HepG2 (cell line): ENCODE measurements around the gene TLR5. TPM values are rescaled to one million over a fixed set of nuclear protein-coding genes. Genes with fewer than 3 reads are reported as not detected.

Experiments
- FOXA3 ChIP-seq: IDR thresholded peaks from 2 replicates; pipeline ENCODE4 v1.6.1; 2016; ENCODE audit warnings: missing genetic modification reagents, missing compliant biosample characterization
- FOXP1 ChIP-seq, 2 experiments: fragments of 450-650 bp in 1 of 2; IDR thresholded peaks; 2 replicates each; pipeline ENCODE4 v1.6.1; 2017 to 2018; ENCODE audit warnings: antibody characterized with exemption in 1 of 2
- HMGA1 ChIP-seq: sonication (generic); formaldehyde crosslinking; conservative IDR thresholded peaks from 2 replicates; pipeline ENCODE4 v1.4.0; 2020; ENCODE audit warnings: missing genetic modification reagents
- HNF4G ChIP-seq, 2 experiments: sonication (generic) in 1 of 2; formaldehyde crosslinking in 1 of 2; IDR thresholded peaks; 2 replicates each; pipeline versions ENCODE4 v1.4.0 to v1.6.1; 2011 to 2020; ENCODE audit warnings: borderline replicate concordance in 2 of 2, low read depth in 2 of 2, mild to moderate bottlenecking in 2 of 2, low read length in 1 of 2, missing genetic modification reagents in 1 of 2, moderate library complexity in 1 of 2
- KLF15 ChIP-seq: sonication (generic); formaldehyde crosslinking; IDR thresholded peaks from 2 replicates; pipeline ENCODE4 v1.8.1; 2023; ENCODE audit warnings: borderline replicate concordance, mild to moderate bottlenecking, inconsistent platforms, missing genetic modification reagents, mixed read lengths
- KLF6 ChIP-seq: IDR thresholded peaks from 2 replicates; pipeline ENCODE4 v1.8.0; 2016; ENCODE audit warnings: missing biosample characterization, missing genetic modification reagents
- MBD4 ChIP-seq: IDR thresholded peaks from 2 replicates; pipeline ENCODE4 v1.6.1; 2012; ENCODE audit warnings: low read length, inconsistent platforms, borderline replicate concordance
- NFE2L1 ChIP-seq: sonication (generic); formaldehyde crosslinking; IDR thresholded peaks from 2 replicates; pipeline ENCODE4 v1.4.0; 2020; ENCODE audit warnings: missing genetic modification reagents, mild to moderate bottlenecking, borderline replicate concordance
- NFIB ChIP-seq: sonication (generic); formaldehyde crosslinking; IDR thresholded peaks from 2 replicates; pipeline ENCODE4 v1.9.0; 2021; ENCODE audit warnings: missing genetic modification reagents, mild to moderate bottlenecking, borderline replicate concordance
- NKX3-1 ChIP-seq: sonication (generic); formaldehyde crosslinking; IDR thresholded peaks from 2 replicates; pipeline ENCODE4 v1.5.0; 2020; ENCODE audit warnings: missing genetic modification reagents
- NR2F2 ChIP-seq: IDR thresholded peaks from 2 replicates; pipeline ENCODE4 v1.6.1; 2012; ENCODE audit warnings: low read depth, inconsistent platforms, borderline replicate concordance
- RBAK ChIP-seq: sonication (generic); formaldehyde crosslinking; IDR thresholded peaks from 2 replicates; pipeline ENCODE4 v1.5.1; 2020; ENCODE audit warnings: mild to moderate bottlenecking, missing genetic modification reagents
- SMARCE1 ChIP-seq: fragments of 450-650 bp; IDR thresholded peaks from 2 replicates; pipeline ENCODE4 v1.6.1; 2017; ENCODE audit warnings: borderline replicate concordance
- SP140L ChIP-seq: sonication (generic); formaldehyde crosslinking; IDR thresholded peaks from 2 replicates; pipeline ENCODE4 v1.4.0; 2020; ENCODE audit warnings: missing genetic modification reagents, borderline replicate concordance
- TEAD3 ChIP-seq: optimal IDR thresholded peaks from 2 replicates; pipeline ENCODE3; 2016; ENCODE audit warnings: borderline replicate concordance
- THYN1 ChIP-seq: sonication (generic); formaldehyde crosslinking; IDR thresholded peaks from 2 replicates; pipeline ENCODE4 v1.8.1; 2023; ENCODE audit warnings: low read depth, mild to moderate bottlenecking, moderate library complexity, missing genetic modification reagents, borderline replicate concordance
- TMF1 ChIP-seq: sonication (generic); formaldehyde crosslinking; IDR thresholded peaks from 2 replicates; pipeline ENCODE4 v1.8.1; 2022; ENCODE audit warnings: low read depth, missing genetic modification reagents
- XBP1 ChIP-seq: sonication (generic); formaldehyde crosslinking; IDR thresholded peaks from 2 replicates; pipeline ENCODE4 v1.5.0; 2020; ENCODE audit warnings: missing genetic modification reagents
- YY1 ChIP-seq: IDR thresholded peaks from 2 replicates; pipeline ENCODE4 v1.6.1; 2011; ENCODE audit warnings: low read length, low read depth, moderate library complexity, mild to moderate bottlenecking; ENCODE audit not compliant: insufficient read depth, insufficient replicate concordance
- ZNF180 ChIP-seq: sonication (generic); formaldehyde crosslinking; IDR thresholded peaks from 2 replicates; pipeline ENCODE4 v1.4.0; 2020; ENCODE audit warnings: low read depth, missing genetic modification reagents, borderline replicate concordance
- ZNF335 ChIP-seq: sonication (generic); formaldehyde crosslinking; IDR thresholded peaks from 2 replicates; pipeline ENCODE4 v1.4.0; 2020; ENCODE audit warnings: missing genetic modification reagents
- ZNF337 ChIP-seq: sonication (generic); formaldehyde crosslinking; IDR thresholded peaks from 2 replicates; pipeline ENCODE4 v1.5.1; 2020; ENCODE audit warnings: missing genetic modification reagents, low read depth, mild to moderate bottlenecking, borderline replicate concordance
- polyA plus RNA-seq, 8 experiments: library from polyadenylated mRNA; depleted of rRNA in 3 of 8; stranded (reverse) in 7 of 8; unstranded in 1 of 8; fragments of >200 nt; fragmentation: Illumina TruSeq in 4 of 8; extraction: Trizol in 4 of 8; gene quantifications; 2 replicates each; pipeline versions ENCODE4 v1.2.1 to v1.2.3, GENCODE V29; 2011 to 2016; ENCODE audit warnings: low read depth in 4 of 8, missing spikeins in 1 of 8, mixed read lengths in 1 of 8; ENCODE audit not compliant: insufficient read depth in 1 of 8
- total RNA-seq, 5 experiments: library from RNA; depleted of rRNA; stranded (reverse); fragments of >200 nt; fragmentation: Illumina TruSeq; extraction: Trizol; gene quantifications; 2 replicates each; pipeline ENCODE4 v1.2.3, GENCODE V29; 2016; ENCODE audit warnings: low read depth in 1 of 5
- TF ChIP-seq, protein P1 (sequence below): fragments of 450-650 bp; IDR thresholded peaks from 2 replicates; pipeline ENCODE4 v1.6.1; 2016
- TF ChIP-seq, protein P2 (sequence below): sonication (generic); formaldehyde crosslinking; IDR thresholded peaks from 2 replicates; pipeline ENCODE4 v1.4.0; 2020; ENCODE audit warnings: missing genetic modification reagents; ENCODE audit errors: not compliant biosample characterization
- TF ChIP-seq, protein P3 (sequence below): IDR thresholded peaks from 2 replicates; pipeline ENCODE4 v1.6.1; 2016; ENCODE audit warnings: control low read depth
- TF ChIP-seq, protein P4 (sequence below): sonication (generic); formaldehyde crosslinking; IDR thresholded peaks from 2 replicates; pipeline ENCODE4 v1.9.0; 2021; ENCODE audit warnings: missing genetic modification reagents, mild to moderate bottlenecking, borderline replicate concordance

TLR5 gene
- total and polyA plus RNA-seq, 2 of the 13 experiments (the other 11 are each of a cell fraction or from before 2014, with no cell fraction given): not detected

DNA sequence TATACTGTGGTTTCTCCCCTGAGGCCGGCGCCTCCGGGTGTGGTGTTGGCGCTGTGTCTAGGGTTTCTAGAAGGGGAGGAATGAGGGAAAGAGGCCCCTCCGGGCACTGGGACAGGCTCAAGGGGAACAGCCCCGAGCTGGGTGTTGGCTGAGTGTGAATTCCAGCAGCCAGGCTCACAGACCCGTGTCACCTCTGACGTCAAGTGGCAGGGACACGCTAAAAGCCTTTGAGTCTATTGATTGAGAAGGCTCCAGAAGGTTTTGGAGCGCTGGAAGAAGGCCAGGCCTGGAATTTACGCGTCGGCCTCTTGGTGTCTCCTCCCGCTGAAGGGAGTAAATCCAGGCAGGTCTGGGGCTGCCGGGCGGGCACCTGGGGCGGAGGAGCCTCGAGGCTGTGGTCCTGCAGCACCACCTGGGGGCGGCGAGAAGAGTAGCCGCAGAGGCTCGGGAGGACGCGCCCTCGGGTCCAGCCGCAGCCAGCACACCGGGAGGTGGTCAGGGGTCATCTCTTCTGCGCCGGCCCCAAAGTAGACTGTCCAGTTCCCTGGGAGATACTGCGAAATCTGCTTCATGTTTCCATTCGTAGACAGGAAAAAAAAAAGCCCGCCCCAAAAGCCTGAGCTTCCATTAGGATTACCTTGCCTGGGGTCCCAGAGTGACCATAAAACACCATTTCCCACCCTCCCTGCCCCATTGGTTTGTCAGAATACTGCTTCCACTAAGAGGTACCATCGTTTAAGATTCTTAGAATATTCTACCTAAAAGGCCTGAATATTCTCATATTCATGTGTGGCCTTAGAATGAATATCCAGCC lies 61.7 kb downstream of the TLR5 start (continued):
- TF ChIP-seq HNF4G (IDR thresholded peaks at IDR 0.05; ENCODE audit: borderline replicate concordance, low read depth, low read length): peak; percentile 25; the same call in 1 of the 2 replicates
- no peak for TF ChIP-seq HNF4G (CRISPR knock-in tag; IDR thresholded peaks at IDR 0.05; ENCODE audit: borderline replicate concordance, low read depth)
- no peak for TF ChIP-seq FOXP1 (IDR thresholded peaks at IDR 0.05)
- TF ChIP-seq FOXP1 (CRISPR knock-in tag; IDR thresholded peaks at IDR 0.05): no peak
- no peak for TF ChIP-seq NFE2L1 (CRISPR knock-in tag)
- TF ChIP-seq, protein P1, sequence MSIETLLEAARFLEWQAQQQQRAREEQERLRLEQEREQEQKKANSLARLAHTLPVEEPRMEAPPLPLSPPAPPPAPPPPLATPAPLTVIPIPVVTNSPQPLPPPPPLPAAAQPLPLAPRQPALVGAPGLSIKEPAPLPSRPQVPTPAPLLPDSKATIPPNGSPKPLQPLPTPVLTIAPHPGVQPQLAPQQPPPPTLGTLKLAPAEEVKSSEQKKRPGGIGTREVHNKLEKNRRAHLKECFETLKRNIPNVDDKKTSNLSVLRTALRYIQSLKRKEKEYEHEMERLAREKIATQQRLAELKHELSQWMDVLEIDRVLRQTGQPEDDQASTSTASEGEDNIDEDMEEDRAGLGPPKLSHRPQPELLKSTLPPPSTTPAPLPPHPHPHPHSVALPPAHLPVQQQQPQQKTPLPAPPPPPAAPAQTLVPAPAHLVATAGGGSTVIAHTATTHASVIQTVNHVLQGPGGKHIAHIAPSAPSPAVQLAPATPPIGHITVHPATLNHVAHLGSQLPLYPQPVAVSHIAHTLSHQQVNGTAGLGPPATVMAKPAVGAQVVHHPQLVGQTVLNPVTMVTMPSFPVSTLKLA: no peak
- peak; percentile 92 for TF ChIP-seq TEAD3 (CRISPR knock-in tag)
- peak; percentile 56; the same call in 1 of the 2 replicates for TF ChIP-seq ZNF337
- TF ChIP-seq YY1: peak; percentile 74
- TF ChIP-seq KLF6 (CRISPR knock-in tag): no peak
- TF ChIP-seq NKX3-1 (CRISPR knock-in tag): 0 out of 2 replicates have a peak, but pooled peaks have one; percentile 38
- peak; percentile 59; the same call in 1 of the 2 replicates for TF ChIP-seq SP140L (CRISPR knock-in tag)
- TF ChIP-seq, protein P2, sequence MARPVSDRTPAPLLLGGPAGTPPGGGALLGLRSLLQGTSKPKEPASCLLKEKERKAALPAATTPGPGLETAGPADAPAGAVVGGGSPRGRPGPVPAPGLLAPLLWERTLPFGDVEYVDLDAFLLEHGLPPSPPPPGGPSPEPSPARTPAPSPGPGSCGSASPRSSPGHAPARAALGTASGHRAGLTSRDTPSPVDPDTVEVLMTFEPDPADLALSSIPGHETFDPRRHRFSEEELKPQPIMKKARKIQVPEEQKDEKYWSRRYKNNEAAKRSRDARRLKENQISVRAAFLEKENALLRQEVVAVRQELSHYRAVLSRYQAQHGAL (CRISPR knock-in tag): no peak
- peak; percentile 27; the same call in 1 of the 2 replicates for TF ChIP-seq FOXA3 (CRISPR knock-in tag)
- TF ChIP-seq KLF15 (CRISPR knock-in tag): no peak
- TF ChIP-seq, protein P3, sequence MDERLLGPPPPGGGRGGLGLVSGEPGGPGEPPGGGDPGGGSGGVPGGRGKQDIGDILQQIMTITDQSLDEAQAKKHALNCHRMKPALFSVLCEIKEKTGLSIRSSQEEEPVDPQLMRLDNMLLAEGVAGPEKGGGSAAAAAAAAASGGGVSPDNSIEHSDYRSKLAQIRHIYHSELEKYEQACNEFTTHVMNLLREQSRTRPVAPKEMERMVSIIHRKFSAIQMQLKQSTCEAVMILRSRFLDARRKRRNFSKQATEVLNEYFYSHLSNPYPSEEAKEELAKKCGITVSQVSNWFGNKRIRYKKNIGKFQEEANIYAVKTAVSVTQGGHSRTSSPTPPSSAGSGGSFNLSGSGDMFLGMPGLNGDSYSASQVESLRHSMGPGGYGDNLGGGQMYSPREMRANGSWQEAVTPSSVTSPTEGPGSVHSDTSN (CRISPR knock-in tag): no peak
- no peak for TF ChIP-seq ZNF180
- no peak for TF ChIP-seq NFIB (CRISPR knock-in tag)
- TF ChIP-seq MBD4: no peak
- TF ChIP-seq TMF1 (CRISPR knock-in tag): no peak
- TF ChIP-seq NR2F2: peak; percentile 25; the same call in 1 of the 2 replicates
- no peak for TF ChIP-seq THYN1 (CRISPR knock-in tag)
- TF ChIP-seq SMARCE1: no peak
- TF ChIP-seq XBP1 (CRISPR knock-in tag): no peak; the same call in 1 of the 2 replicates
- no peak for TF ChIP-seq ZNF335
- TF ChIP-seq HMGA1 (CRISPR knock-in tag): no peak
- TF ChIP-seq, protein P4, sequence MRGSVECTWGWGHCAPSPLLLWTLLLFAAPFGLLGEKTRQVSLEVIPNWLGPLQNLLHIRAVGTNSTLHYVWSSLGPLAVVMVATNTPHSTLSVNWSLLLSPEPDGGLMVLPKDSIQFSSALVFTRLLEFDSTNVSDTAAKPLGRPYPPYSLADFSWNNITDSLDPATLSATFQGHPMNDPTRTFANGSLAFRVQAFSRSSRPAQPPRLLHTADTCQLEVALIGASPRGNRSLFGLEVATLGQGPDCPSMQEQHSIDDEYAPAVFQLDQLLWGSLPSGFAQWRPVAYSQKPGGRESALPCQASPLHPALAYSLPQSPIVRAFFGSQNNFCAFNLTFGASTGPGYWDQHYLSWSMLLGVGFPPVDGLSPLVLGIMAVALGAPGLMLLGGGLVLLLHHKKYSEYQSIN: no peak
- TF ChIP-seq RBAK: no peak
